ENCODE data around the gene HLA-DMB.

GRCh38 chr6:32932132-32932868 lies 8.5 kb downstream of the HLA-DMB start:
- TF ChIP-seq EZH2 (IDR thresholded peaks at IDR 0.05; ENCODE audit: borderline replicate concordance, low read depth, low read length, severe bottlenecking): no peak
- no peak for TF ChIP-seq CTCF (IDR thresholded peaks at IDR 0.05; ENCODE audit: extremely low read depth in 1 of 2, insufficient read depth in 1 of 2, low read depth in 1 of 2, low read length in 2 of 2)
- TF ChIP-seq POLR2AphosphoS5 (IDR thresholded peaks at IDR 0.05; ENCODE audit: insufficient read depth, low read depth, low read length): no peak
- TF ChIP-seq POLR2A (IDR thresholded peaks at IDR 0.05; ENCODE audit: low read depth, low read length): no peak
- no peak for TF ChIP-seq MAX (IDR thresholded peaks at IDR 0.05; ENCODE audit: insufficient read depth, insufficient read length)
- TF ChIP-seq JUN (IDR thresholded peaks at IDR 0.05; ENCODE audit: borderline replicate concordance, insufficient read depth, insufficient read length, low read depth): no peak
- TF ChIP-seq FOS (IDR thresholded peaks at IDR 0.05; ENCODE audit: borderline replicate concordance, insufficient read depth, low read length): no peak
- no peak for TF ChIP-seq GATA2 (IDR thresholded peaks at IDR 0.05; ENCODE audit: insufficient read depth, insufficient read length, low read depth, low read length)
